ENCODE measurements around the gene MECR. TPM values are rescaled to one million over a fixed set of nuclear protein-coding genes. Genes with fewer than 3 reads are reported as not detected.

MECR gene
- total and polyA plus RNA-seq, 2 experiments from 2014 or later = 25.7 to 32.3 TPM

- TF ChIP-seq, protein P1, sequence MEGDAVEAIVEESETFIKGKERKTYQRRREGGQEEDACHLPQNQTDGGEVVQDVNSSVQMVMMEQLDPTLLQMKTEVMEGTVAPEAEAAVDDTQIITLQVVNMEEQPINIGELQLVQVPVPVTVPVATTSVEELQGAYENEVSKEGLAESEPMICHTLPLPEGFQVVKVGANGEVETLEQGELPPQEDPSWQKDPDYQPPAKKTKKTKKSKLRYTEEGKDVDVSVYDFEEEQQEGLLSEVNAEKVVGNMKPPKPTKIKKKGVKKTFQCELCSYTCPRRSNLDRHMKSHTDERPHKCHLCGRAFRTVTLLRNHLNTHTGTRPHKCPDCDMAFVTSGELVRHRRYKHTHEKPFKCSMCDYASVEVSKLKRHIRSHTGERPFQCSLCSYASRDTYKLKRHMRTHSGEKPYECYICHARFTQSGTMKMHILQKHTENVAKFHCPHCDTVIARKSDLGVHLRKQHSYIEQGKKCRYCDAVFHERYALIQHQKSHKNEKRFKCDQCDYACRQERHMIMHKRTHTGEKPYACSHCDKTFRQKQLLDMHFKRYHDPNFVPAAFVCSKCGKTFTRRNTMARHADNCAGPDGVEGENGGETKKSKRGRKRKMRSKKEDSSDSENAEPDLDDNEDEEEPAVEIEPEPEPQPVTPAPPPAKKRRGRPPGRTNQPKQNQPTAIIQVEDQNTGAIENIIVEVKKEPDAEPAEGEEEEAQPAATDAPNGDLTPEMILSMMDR (conservative IDR thresholded peaks at IDR 0.05; ENCODE audit: low read depth in 2 of 2) = no peak
- TF ChIP-seq POLR2AphosphoS5 (IDR thresholded peaks at IDR 0.05; ENCODE audit: low read depth) = no peak
- TF ChIP-seq JUNB (IDR thresholded peaks at IDR 0.05; ENCODE audit: unreplicated experiment) = no peak
- TF ChIP-seq ZNF114 (CRISPR knock-in tag; IDR thresholded peaks at IDR 0.05) = no peak
Observed at GRCh38 chr1:29202053-29202452, 28.7 kb downstream of the MECR start (continued).

DNA sequence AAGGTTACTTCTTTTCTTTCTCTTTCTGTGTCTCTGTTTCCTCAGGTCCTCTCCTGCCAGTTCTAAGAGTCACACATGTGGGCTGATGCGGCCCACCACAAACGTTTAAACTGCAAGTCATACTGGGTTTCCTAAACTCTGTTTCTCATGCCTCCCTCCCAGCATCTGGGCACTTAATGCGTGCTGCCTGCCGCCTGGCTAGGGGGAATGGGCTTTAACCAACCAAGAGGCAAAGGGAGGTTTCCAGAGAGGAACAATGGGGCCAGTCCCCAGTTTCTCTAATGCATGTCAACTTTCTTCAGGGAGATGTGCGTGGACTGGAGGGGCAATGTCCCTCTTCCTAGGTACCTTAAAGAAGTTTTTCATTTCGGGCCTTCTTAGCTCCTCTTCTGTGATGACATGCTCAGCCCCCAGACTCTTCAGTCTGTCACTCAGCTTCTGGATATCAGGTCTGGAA, 29.1 kb downstream of the MECR start:
- Histone ChIP-seq H3K4me2 (no peak overlapping the region), H3K36me3 (ENCODE audit: insufficient read depth) (peaks cover 5% of the 10 kb centered on the region), H3K9me2 (ENCODE audit: insufficient read depth) (no peaks in the 10 kb centered on the region), H3K27ac (ENCODE audit: low read depth) (no peak overlapping the region), H3F3A (replicated peaks; ENCODE audit: low read depth) (peaks cover 8% of the 10 kb centered on the region), H3K4me1 (ENCODE audit: insufficient read depth) (no peaks in the 10 kb centered on the region), H3K27me3 (ENCODE audit: insufficient read depth) (no peaks in the 10 kb centered on the region), H2AFZ (no peak overlapping the region), H3K79me2 (replicated peaks; ENCODE audit: insufficient read depth) (no peaks in the 10 kb centered on the region), H4K20me1 (replicated peaks; ENCODE audit: insufficient read depth) (no peaks in the 10 kb centered on the region), H3K4me3 (no peak overlapping the region)
- no peaks in the 10 kb centered on the region for H3K27me3 Mint-ChIP-seq (ENCODE audit: insufficient read depth, low read depth, poor library complexity)
- peaks cover 42% of the 10 kb centered on the region for H3K36me3 Mint-ChIP-seq (ENCODE audit: low read depth)
- no peak for TF ChIP-seq POLR2AphosphoS5 (IDR thresholded peaks at IDR 0.05; ENCODE audit: low read depth)
- TF ChIP-seq STAT1 (IDR thresholded peaks at IDR 0.05; ENCODE audit: unreplicated experiment) = no peak
- TF ChIP-seq, protein P1 (conservative IDR thresholded peaks at IDR 0.05; ENCODE audit: low read depth in 2 of 2) = no peak
- TF ChIP-seq ZNF331 (CRISPR knock-in tag; IDR thresholded peaks at IDR 0.05; ENCODE audit: low read depth) = no peak
- TF ChIP-seq NANOG (IDR thresholded peaks at IDR 0.05; ENCODE audit: borderline replicate concordance) = no peak
- no peak for TF ChIP-seq ZNF114 (CRISPR knock-in tag; IDR thresholded peaks at IDR 0.05)
- no peak for TF ChIP-seq JUNB (IDR thresholded peaks at IDR 0.05; ENCODE audit: unreplicated experiment)
- no peaks in the 10 kb centered on the region for H3K9me3 Mint-ChIP-seq
- ATAC-seq (no peak), DNase-seq (ENCODE audit: low spot score) (no peak)
- peaks cover 11% of the 10 kb centered on the region for H3K4me1 Mint-ChIP-seq
- H3K27ac Mint-ChIP-seq = no peak overlapping the region
- H3K4me3 Mint-ChIP-seq = no peak overlapping the region

DNA sequence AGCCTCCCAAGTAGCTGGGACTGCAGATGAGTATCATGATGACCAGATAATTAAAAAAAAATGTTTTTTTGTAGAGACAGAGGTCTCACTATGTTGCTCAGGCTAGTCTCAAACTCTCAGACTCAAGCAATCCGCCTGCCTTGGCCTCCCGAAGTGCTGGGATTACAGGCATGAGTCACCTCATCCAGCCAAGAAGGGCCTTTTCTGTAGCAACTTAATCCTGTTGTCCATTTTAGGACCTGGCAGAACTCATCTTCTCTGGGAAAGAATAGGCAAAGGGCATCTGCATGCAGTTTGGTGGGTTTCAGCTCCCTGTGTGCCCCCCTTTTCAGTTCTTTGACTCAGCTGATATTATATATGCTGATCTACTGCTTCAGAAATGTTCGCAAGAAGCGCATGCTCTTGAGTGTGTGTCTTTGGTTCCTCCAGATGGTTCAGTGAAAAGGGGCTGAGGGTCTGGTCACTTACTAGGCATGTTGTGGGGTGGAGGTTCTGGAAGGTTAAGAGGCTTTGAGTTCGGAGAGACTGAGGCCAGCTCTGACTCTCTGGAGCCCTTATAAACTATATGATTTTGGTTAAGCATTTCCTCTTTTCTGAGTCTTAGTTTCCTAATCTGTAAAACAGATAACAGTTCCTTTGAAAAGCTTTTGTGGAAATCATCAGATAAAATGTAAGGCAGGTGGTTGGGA, 29.7 kb downstream of the MECR start:
- Histone ChIP-seq H3K36me3 (ENCODE audit: insufficient read depth) (peaks cover 5% of the 10 kb centered on the region), H3K79me2 (replicated peaks; ENCODE audit: insufficient read depth) (no peaks in the 10 kb centered on the region), H3K4me1 (ENCODE audit: insufficient read depth) (no peaks in the 10 kb centered on the region), H3K27me3 (ENCODE audit: insufficient read depth) (no peaks in the 10 kb centered on the region), H4K20me1 (replicated peaks; ENCODE audit: insufficient read depth) (no peaks in the 10 kb centered on the region), H3K9me2 (ENCODE audit: insufficient read depth) (no peaks in the 10 kb centered on the region), H2AFZ (no peak overlapping the region), H3F3A (replicated peaks; ENCODE audit: low read depth) (peaks cover 8% of the 10 kb centered on the region), H3K4me2 (no peak overlapping the region), H3K4me3 (no peak overlapping the region), H3K27ac (ENCODE audit: low read depth) (no peak overlapping the region)
- Mint-ChIP-seq H3K4me3 (no peak overlapping the region), H3K4me1 (peaks cover 11% of the 10 kb centered on the region), H3K36me3 (ENCODE audit: low read depth) (peaks cover 37% of the 10 kb centered on the region), H3K27me3 (ENCODE audit: insufficient read depth, low read depth, poor library complexity) (no peaks in the 10 kb centered on the region), H3K9me3 (no peaks in the 10 kb centered on the region), H3K27ac (no peak overlapping the region)
- DNase-seq (ENCODE audit: low spot score) = no peak
- no peak for ATAC-seq
- TF ChIP-seq ZNF114 (CRISPR knock-in tag; IDR thresholded peaks at IDR 0.05) (no peak), JUNB (IDR thresholded peaks at IDR 0.05; ENCODE audit: unreplicated experiment) (no peak), NANOG (IDR thresholded peaks at IDR 0.05; ENCODE audit: borderline replicate concordance) (no peak)
- TF ChIP-seq, protein P2, sequence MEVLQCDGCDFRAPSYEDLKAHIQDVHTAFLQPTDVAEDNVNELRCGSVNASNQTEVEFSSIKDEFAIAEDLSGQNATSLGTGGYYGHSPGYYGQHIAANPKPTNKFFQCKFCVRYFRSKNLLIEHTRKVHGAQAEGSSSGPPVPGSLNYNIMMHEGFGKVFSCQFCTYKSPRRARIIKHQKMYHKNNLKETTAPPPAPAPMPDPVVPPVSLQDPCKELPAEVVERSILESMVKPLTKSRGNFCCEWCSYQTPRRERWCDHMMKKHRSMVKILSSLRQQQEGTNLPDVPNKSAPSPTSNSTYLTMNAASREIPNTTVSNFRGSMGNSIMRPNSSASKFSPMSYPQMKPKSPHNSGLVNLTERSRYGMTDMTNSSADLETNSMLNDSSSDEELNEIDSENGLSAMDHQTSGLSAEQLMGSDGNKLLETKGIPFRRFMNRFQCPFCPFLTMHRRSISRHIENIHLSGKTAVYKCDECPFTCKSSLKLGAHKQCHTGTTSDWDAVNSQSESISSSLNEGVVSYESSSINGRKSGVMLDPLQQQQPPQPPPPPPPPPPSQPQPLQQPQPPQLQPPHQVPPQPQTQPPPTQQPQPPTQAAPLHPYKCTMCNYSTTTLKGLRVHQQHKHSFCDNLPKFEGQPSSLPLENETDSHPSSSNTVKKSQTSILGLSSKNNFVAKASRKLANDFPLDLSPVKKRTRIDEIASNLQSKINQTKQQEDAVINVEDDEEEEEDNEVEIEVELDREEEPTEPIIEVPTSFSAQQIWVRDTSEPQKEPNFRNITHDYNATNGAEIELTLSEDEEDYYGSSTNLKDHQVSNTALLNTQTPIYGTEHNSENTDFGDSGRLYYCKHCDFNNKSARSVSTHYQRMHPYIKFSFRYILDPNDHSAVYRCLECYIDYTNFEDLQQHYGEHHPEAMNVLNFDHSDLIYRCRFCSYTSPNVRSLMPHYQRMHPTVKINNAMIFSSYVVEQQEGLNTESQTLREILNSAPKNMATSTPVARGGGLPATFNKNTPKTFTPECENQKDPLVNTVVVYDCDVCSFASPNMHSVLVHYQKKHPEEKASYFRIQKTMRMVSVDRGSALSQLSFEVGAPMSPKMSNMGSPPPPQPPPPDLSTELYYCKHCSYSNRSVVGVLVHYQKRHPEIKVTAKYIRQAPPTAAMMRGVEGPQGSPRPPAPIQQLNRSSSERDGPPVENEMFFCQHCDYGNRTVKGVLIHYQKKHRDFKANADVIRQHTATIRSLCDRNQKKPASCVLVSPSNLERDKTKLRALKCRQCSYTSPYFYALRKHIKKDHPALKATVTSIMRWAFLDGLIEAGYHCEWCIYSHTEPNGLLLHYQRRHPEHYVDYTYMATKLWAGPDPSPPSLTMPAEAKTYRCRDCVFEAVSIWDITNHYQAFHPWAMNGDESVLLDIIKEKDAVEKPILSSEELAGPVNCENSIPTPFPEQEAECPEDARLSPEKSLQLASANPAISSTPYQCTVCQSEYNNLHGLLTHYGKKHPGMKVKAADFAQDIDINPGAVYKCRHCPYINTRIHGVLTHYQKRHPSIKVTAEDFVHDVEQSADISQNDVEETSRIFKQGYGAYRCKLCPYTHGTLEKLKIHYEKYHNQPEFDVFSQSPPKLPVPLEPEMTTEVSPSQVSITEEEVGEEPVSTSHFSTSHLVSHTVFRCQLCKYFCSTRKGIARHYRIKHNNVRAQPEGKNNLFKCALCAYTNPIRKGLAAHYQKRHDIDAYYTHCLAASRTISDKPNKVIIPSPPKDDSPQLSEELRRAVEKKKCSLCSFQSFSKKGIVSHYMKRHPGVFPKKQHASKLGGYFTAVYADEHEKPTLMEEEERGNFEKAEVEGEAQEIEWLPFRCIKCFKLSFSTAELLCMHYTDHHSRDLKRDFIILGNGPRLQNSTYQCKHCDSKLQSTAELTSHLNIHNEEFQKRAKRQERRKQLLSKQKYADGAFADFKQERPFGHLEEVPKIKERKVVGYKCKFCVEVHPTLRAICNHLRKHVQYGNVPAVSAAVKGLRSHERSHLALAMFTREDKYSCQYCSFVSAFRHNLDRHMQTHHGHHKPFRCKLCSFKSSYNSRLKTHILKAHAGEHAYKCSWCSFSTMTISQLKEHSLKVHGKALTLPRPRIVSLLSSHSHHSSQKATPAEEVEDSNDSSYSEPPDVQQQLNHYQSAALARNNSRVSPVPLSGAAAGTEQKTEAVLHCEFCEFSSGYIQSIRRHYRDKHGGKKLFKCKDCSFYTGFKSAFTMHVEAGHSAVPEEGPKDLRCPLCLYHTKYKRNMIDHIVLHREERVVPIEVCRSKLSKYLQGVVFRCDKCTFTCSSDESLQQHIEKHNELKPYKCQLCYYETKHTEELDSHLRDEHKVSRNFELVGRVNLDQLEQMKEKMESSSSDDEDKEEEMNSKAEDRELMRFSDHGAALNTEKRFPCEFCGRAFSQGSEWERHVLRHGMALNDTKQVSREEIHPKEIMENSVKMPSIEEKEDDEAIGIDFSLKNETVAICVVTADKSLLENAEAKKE (CRISPR knock-in tag; IDR thresholded peaks at IDR 0.05) = no peak
